Liver (tissue), 2 donors: ENCODE data around the gene AHDC1.

ENCODE experiments used
- ATF3 ChIP-seq: IDR thresholded peaks from 2 replicates; pipeline ENCODE4 v1.6.1; 2016; ENCODE audit warnings: antibody characterized with exemption
- HNF4A ChIP-seq, 2 donors: conservative IDR thresholded peaks; 2 replicates each; pipeline ENCODE4 v1.6.1; 2016; ENCODE audit warnings: antibody characterized with exemption in 2 of 2, mild to moderate bottlenecking in 2 of 2
- TAF1 ChIP-seq: conservative IDR thresholded peaks from 2 replicates; pipeline ENCODE4 v1.6.1; 2016; ENCODE audit warnings: antibody characterized with exemption, mild to moderate bottlenecking
- donor health status: healthy.

- TF ChIP-seq HNF4A (conservative IDR thresholded peaks at IDR 0.05) (no peak), ATF3 (no peak), TAF1 (no peak)
Measured at GRCh38 chr1:27606708-27607238, 2.8 kb upstream of the AHDC1 start.
